D721Med (cell line): ENCODE data around the gene ADCYAP1R1.

ENCODE experiments used
- DNase-seq: peaks from one replicate; pipeline ENCODE4 v3.0.0; 2011; ENCODE audit warnings: low spot score; ENCODE audit not compliant: insufficient read length
- FAIRE-seq: peaks from 2 replicates; lab custom pipeline; 2011; peaks lifted over from hg19 to GRCh38; lab: Jason Lieb, UNC
- CTCF ChIP-seq: IDR thresholded peaks from 2 replicates; pipeline ENCODE4 v1.5.1; 2012; ENCODE audit warnings: mild to moderate bottlenecking, control low read depth; ENCODE audit not compliant: insufficient read depth; ENCODE audit errors: missing control alignments

ADCYAP1R1 gene

GRCh38 chr7:31106303-31107105 lies 54.4 kb downstream of the ADCYAP1R1 start:
- TF ChIP-seq CTCF, result no peak
- DNase-seq (no peak), FAIRE-seq (no peak)

GRCh38 chr7:31107106-31108090 lies 55.3 kb downstream of the ADCYAP1R1 start:
- TF ChIP-seq CTCF, result no peak
- FAIRE-seq (no peak), DNase-seq (no peak)

GRCh38 chr7:31108097-31108657 lies 56.1 kb downstream of the ADCYAP1R1 start:
- FAIRE-seq (no peak), DNase-seq (no peak)
- no peak for TF ChIP-seq CTCF

- DNase-seq (no peak), FAIRE-seq (no peak)
- TF ChIP-seq CTCF, result no peak
Measured at GRCh38 chr7:31109751-31110150, 57.6 kb downstream of the ADCYAP1R1 start.

GRCh38 chr7:31110331-31111108 lies 58.4 kb downstream of the ADCYAP1R1 start:
- FAIRE-seq, result no peak
- no peak for TF ChIP-seq CTCF

GRCh38 chr7:31111109-31111451 lies 59.0 kb downstream of the ADCYAP1R1 start:
- FAIRE-seq (no peak), DNase-seq (no peak)
- no peak for TF ChIP-seq CTCF

More at GRCh38 chr7:31110331-31111108, 58.4 kb downstream of the ADCYAP1R1 start:
- no peak for DNase-seq
